ENCODE measurements around the gene TUBB4B.

The TUBB4B gene

GRCh38 chr9:137226338-137227053 is 14.6 kb upstream of the TUBB4B start:
- no peak for DNase-seq

GRCh38 chr9:137227054-137227852 is 13.8 kb upstream of the TUBB4B start, which contains the start of gene RNF224:
Gene RNF224 (plus strand): TSS chr9:137227502. CDS start chr9:137228336, 834 bp downstream.
- peak; percentile 35 for DNase-seq

GRCh38 chr9:137227853-137228505 is 13.1 kb upstream of the TUBB4B start:
- no peak for DNase-seq

- no peak for DNase-seq
Measured at GRCh38 chr9:137228506-137228967, 12.6 kb upstream of the TUBB4B start.

- no peak for DNase-seq
Measured at GRCh38 chr9:137228968-137229896, 11.9 kb upstream of the TUBB4B start.

- no peak for DNase-seq
Measured at GRCh38 chr9:137229903-137230704, 11.0 kb upstream of the TUBB4B start.

- DNase-seq: no peak
Measured at GRCh38 chr9:137230705-137231371, 10.2 kb upstream of the TUBB4B start, which contains the start of gene SLC34A3. Gene SLC34A3 (plus strand): TSS chr9:137230901. CDS start chr9:137231703, 802 bp downstream.

GRCh38 chr9:137231372-137232039 is 9.6 kb upstream of the TUBB4B start:
- DNase-seq: no peak

- no peak for DNase-seq
Measured at GRCh38 chr9:137232101-137232500, 9.0 kb upstream of the TUBB4B start.

GRCh38 chr9:137232510-137232909 is 8.6 kb upstream of the TUBB4B start:
- no peak for DNase-seq

- no peak for DNase-seq
Measured at GRCh38 chr9:137233143-137233980, 7.7 kb upstream of the TUBB4B start.

GRCh38 chr9:137234055-137234697 is 6.9 kb upstream of the TUBB4B start:
- DNase-seq: no peak

GRCh38 chr9:137234758-137235423 is 6.2 kb upstream of the TUBB4B start:
- no peak for DNase-seq

- DNase-seq: no peak
Measured at GRCh38 chr9:137235424-137236237, 5.5 kb upstream of the TUBB4B start.

GRCh38 chr9:137236238-137236935 is 4.7 kb upstream of the TUBB4B start:
- peak; percentile 52 for DNase-seq

GRCh38 chr9:137236936-137237421 is 4.1 kb upstream of the TUBB4B start:
- peak; percentile 26 for DNase-seq
